Prostate gland (tissue), 2 donors: ENCODE measurements around the gene CDH7.

Source experiments
- CTCF ChIP-seq, 4 experiments: fragments of 200-600 bp in 2 of 4; fragments of 450-650 bp in 2 of 4; sonication (generic) in 2 of 4; IDR thresholded peaks; 1 replicate in 3 of 4; 2 replicates in 1 of 4; pipeline ENCODE4 v1.5.1; 2016 to 2019; ENCODE audit warnings: antibody characterized with exemption in 4 of 4, mild to moderate bottlenecking in 2 of 4, moderate library complexity in 2 of 4
- POLR2AphosphoS5 ChIP-seq: sonication (generic); formaldehyde crosslinking; IDR thresholded peaks from one replicate; pipeline ENCODE4 v1.6.1; 2017; ENCODE audit warnings: antibody characterized with exemption

GRCh38 chr18:65790604-65791003 is 39.8 kb downstream of the CDH7 start:
- TF ChIP-seq CTCF (IDR thresholded peaks at IDR 0.05): no peak
- no peak for TF ChIP-seq POLR2AphosphoS5
